Ishikawa (cell line): ENCODE results near the gene OSM.

Source experiments
- CEBPB ChIP-seq: IDR thresholded peaks from 2 replicates; pipeline ENCODE4 v1.6.1; 2012
- CREB1 ChIP-seq: IDR thresholded peaks from 2 replicates; pipeline ENCODE4 v1.6.1; 2012; ENCODE audit warnings: low read depth
- EGR1 ChIP-seq: IDR thresholded peaks from 2 replicates; pipeline ENCODE4 v1.6.1; 2012
- EP300 ChIP-seq: IDR thresholded peaks from 2 replicates; pipeline ENCODE4 v1.6.1; 2012; ENCODE audit warnings: borderline replicate concordance
- FOXM1 ChIP-seq: IDR thresholded peaks from 2 replicates; pipeline ENCODE4 v1.6.1; 2012; ENCODE audit warnings: low read depth, borderline replicate concordance
- NFIC ChIP-seq: IDR thresholded peaks from 2 replicates; pipeline ENCODE4 v1.6.1; 2012
- RAD21 ChIP-seq: IDR thresholded peaks from 2 replicates; pipeline ENCODE4 v1.6.1; 2012; ENCODE audit warnings: low read depth
- TAF1 ChIP-seq: IDR thresholded peaks from 2 replicates; pipeline ENCODE4 v1.6.1; 2012; ENCODE audit warnings: low read depth, mild to moderate bottlenecking
- TCF12 ChIP-seq: IDR thresholded peaks from 2 replicates; pipeline ENCODE4 v1.6.1; 2012; ENCODE audit warnings: low read depth
- TEAD4 ChIP-seq: IDR thresholded peaks from 2 replicates; pipeline ENCODE4 v1.6.1; 2012
- USF1 ChIP-seq: IDR thresholded peaks from 2 replicates; pipeline ENCODE4 v1.6.1; 2012
- YY1 ChIP-seq: IDR thresholded peaks from 2 replicates; pipeline ENCODE4 v1.6.1; 2012; ENCODE audit warnings: low read depth
- ZBTB7A ChIP-seq: IDR thresholded peaks from 2 replicates; pipeline ENCODE4 v1.6.1; 2012; ENCODE audit warnings: low read depth
- TF ChIP-seq, protein P1 (sequence below): IDR thresholded peaks from 2 replicates; pipeline ENCODE4 v1.6.1; 2012; ENCODE audit warnings: low read depth, mild to moderate bottlenecking
- TF ChIP-seq, protein P2 (sequence below): IDR thresholded peaks from 2 replicates; pipeline ENCODE4 v1.6.1; 2012

Gene OSM

DNA sequence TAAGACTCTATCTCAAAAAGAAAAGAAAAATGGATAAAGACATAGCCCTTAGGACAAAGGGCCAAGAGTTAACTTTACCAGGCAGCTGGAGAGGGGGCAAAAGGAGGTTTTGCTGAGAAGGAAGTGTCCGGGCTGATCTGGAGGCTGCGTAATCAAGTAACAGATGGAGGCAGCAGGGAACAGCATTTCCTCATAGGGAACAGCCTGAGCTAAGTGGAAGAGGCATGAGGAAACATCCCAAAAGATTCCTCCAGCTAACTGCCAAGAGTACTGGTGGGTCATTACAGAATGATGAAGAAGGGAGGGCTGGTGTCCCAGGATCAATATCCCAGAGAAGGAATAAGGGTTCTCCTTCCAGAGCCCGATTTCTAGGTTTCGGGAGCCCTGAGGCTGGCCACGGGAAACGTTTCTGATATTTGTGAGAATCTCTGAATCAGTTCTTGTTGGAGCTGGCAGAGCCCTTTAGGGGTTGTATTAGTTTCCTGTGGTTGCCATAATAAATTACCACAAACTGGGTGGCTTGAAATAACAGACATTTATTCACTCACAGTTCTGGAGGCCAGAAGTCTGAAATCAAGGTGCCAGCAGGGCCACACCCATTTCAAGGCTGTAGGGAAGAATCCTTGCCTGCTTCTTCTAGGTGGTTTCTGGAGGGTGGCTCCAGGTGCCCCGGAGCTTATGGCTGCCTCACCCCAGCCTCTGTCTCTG lies 41.3 kb downstream of the OSM start:
- TF ChIP-seq TCF12: no peak
- TF ChIP-seq, protein P1, sequence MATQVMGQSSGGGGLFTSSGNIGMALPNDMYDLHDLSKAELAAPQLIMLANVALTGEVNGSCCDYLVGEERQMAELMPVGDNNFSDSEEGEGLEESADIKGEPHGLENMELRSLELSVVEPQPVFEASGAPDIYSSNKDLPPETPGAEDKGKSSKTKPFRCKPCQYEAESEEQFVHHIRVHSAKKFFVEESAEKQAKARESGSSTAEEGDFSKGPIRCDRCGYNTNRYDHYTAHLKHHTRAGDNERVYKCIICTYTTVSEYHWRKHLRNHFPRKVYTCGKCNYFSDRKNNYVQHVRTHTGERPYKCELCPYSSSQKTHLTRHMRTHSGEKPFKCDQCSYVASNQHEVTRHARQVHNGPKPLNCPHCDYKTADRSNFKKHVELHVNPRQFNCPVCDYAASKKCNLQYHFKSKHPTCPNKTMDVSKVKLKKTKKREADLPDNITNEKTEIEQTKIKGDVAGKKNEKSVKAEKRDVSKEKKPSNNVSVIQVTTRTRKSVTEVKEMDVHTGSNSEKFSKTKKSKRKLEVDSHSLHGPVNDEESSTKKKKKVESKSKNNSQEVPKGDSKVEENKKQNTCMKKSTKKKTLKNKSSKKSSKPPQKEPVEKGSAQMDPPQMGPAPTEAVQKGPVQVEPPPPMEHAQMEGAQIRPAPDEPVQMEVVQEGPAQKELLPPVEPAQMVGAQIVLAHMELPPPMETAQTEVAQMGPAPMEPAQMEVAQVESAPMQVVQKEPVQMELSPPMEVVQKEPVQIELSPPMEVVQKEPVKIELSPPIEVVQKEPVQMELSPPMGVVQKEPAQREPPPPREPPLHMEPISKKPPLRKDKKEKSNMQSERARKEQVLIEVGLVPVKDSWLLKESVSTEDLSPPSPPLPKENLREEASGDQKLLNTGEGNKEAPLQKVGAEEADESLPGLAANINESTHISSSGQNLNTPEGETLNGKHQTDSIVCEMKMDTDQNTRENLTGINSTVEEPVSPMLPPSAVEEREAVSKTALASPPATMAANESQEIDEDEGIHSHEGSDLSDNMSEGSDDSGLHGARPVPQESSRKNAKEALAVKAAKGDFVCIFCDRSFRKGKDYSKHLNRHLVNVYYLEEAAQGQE: no peak
- TF ChIP-seq TEAD4: no peak
- no peak for TF ChIP-seq CEBPB
- no peak for TF ChIP-seq FOXM1
- TF ChIP-seq YY1: no peak
- TF ChIP-seq USF1: no peak
- TF ChIP-seq RAD21: no peak
- no peak for TF ChIP-seq EGR1
- TF ChIP-seq EP300: no peak
- no peak for TF ChIP-seq TAF1
- TF ChIP-seq NFIC: no peak
- TF ChIP-seq ZBTB7A: no peak
- no peak for TF ChIP-seq CREB1

DNA sequence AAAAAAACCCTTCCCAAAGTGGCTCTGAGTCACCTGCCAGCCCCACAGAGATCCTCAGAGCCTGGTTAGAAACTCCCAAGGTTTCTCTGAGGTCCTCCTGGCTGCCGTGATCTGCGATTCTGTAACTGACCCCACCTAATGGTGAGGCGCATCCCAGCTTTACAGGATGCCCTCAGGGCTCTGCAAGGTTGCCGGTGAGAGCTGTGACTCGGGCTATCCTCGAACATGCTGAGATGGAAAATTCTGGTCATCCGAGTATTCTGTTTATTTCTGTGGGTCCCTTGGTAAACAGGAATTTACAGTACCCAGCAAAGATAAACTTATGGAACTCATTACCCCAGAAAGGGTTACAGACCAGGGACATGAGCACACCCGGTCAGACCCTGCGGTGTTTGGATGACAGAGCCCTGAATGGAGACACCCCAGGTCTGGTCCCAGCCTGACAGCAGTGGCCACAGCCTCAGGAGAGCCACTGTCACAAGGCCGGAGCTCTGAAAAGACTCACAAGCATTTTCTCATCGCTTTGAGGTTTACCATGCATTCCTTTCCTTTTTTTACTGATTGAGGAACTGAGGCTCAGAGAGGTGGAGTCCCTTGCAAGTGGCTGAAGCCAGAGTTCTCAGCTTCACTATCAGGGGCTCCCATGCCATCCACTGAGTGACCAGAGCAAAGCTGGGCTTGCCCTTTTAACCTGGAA lies 42.3 kb downstream of the OSM start:
- TF ChIP-seq YY1 (no peak), EGR1 (no peak), CEBPB (no peak), FOXM1 (no peak), CREB1 (no peak), RAD21 (no peak), TAF1 (no peak)
- TF ChIP-seq, protein P1: no peak

DNA sequence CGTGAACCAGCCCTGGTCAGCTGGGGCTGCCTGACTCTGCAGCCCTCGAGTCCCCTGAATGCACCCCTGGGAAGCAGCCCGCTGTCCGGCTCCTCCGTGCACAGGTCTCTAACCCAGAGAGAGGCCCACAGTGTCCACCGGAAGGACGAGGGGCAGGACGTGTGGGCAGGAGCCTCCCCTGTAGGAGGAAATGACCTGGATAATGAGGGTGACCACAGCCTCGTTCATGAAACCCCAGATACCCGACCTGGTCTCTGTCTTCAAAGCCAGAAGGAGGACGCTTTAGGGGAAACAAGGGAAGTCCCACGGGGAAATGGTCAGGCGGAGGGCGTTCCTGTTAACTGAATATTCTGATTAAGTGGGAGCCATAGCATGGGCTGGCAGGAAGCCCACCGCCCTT lies 43.3 kb downstream of the OSM start:
- no peak for TF ChIP-seq YY1
- TF ChIP-seq TAF1: no peak
- TF ChIP-seq ZBTB7A: no peak
- no peak for TF ChIP-seq EGR1
- no peak for TF ChIP-seq TEAD4
- no peak for TF ChIP-seq USF1
- TF ChIP-seq, protein P1: no peak
- TF ChIP-seq RAD21: no peak
- no peak for TF ChIP-seq NFIC
- TF ChIP-seq, protein P2, sequence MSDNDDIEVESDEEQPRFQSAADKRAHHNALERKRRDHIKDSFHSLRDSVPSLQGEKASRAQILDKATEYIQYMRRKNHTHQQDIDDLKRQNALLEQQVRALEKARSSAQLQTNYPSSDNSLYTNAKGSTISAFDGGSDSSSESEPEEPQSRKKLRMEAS: no peak
- no peak for TF ChIP-seq TCF12
- no peak for TF ChIP-seq CREB1
- TF ChIP-seq FOXM1: no peak
- no peak for TF ChIP-seq EP300
- TF ChIP-seq CEBPB: no peak

DNA sequence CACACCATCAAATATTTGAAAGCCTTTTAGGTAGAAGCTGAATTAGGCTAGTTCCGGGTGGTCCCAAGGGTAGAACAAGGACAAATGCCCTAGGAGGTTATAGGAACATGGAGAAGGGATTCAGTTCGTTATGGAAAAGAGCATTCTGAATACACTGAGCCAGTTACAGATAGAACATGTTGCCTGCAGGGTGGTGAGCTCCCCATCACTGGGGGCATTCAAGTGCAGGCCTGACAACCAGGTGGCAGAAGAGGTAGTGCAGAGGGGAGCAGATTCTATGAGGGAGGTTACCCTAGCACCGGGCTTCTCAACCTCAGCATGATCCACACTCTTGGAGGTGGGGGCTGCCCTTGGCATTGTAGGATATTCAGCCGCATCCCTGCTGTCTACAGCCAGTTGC lies 44.3 kb downstream of the OSM start:
- TF ChIP-seq ZBTB7A (no peak), CEBPB (no peak), TAF1 (no peak), RAD21 (no peak), EGR1 (no peak), TEAD4 (no peak), CREB1 (no peak), FOXM1 (no peak), USF1 (no peak), NFIC (no peak), EP300 (no peak), TCF12 (no peak), YY1 (no peak)
- TF ChIP-seq, protein P2: no peak
- TF ChIP-seq, protein P1: no peak
